GM19455 (cell line): ENCODE results near the gene INSR.
"Not testable (repeated sequence)": the region's sequence is repeated elsewhere in the genome, so short reads cannot be mapped to it uniquely, and the experiment has no call there.

Source experiments
- ATAC-seq: cut with Tn5 transposase; IDR thresholded peaks from one replicate; pipeline ENCODE4 v1.9.1; 2021; ENCODE audit not compliant: unreplicated experiment

Gene INSR

GRCh38 chr19:7147119-7147675 lies 147.0 kb downstream of the INSR start:
- not testable (repeated sequence) for ATAC-seq

GRCh38 chr19:7146086-7146485 lies 148.1 kb downstream of the INSR start:
- not testable (repeated sequence) for ATAC-seq

GRCh38 chr19:7145494-7145893 lies 148.7 kb downstream of the INSR start:
- no peak for ATAC-seq

- ATAC-seq, result no peak
These were observed 151.4 kb downstream of the INSR start for GRCh38 chr19:7142771-7143170.

- ATAC-seq, result no peak
These were observed 154.1 kb downstream of the INSR start for GRCh38 chr19:7140137-7140536.

GRCh38 chr19:7139095-7139494 lies 155.1 kb downstream of the INSR start:
- ATAC-seq, result no peak

- ATAC-seq, result no peak
These were observed 155.8 kb downstream of the INSR start for GRCh38 chr19:7138402-7138801.

- no peak for ATAC-seq
These were observed 157.1 kb downstream of the INSR start for GRCh38 chr19:7137120-7137519.

- ATAC-seq, result no peak
These were observed 162.2 kb downstream of the INSR start for GRCh38 chr19:7132054-7132453.

GRCh38 chr19:7130043-7130442 lies 164.2 kb downstream of the INSR start:
- ATAC-seq, result no peak

GRCh38 chr19:7126132-7126531 lies 168.1 kb downstream of the INSR start:
- ATAC-seq, result no peak

GRCh38 chr19:7125221-7125620 lies 169.0 kb downstream of the INSR start:
- no peak for ATAC-seq

- ATAC-seq, result no peak
These were observed 169.4 kb downstream of the INSR start for GRCh38 chr19:7124782-7125181.

- no peak for ATAC-seq
These were observed 171.5 kb downstream of the INSR start for GRCh38 chr19:7122701-7123100.

GRCh38 chr19:7120499-7120898 lies 173.7 kb downstream of the INSR start:
- ATAC-seq, result no peak

- ATAC-seq, result no peak
These were observed 174.6 kb downstream of the INSR start for GRCh38 chr19:7119582-7119981.

- ATAC-seq, result no peak
These were observed 177.0 kb downstream of the INSR start for GRCh38 chr19:7117248-7117647.

- no peak for ATAC-seq
These were observed 178.5 kb downstream of the INSR start for GRCh38 chr19:7115721-7116120.

GRCh38 chr19:7113233-7113632 lies 181.0 kb downstream of the INSR start:
- ATAC-seq, result no peak

- no peak for ATAC-seq
These were observed 181.5 kb downstream of the INSR start for GRCh38 chr19:7112675-7113074.

GRCh38 chr19:7109678-7110289 lies 184.4 kb downstream of the INSR start:
- ATAC-seq, result no peak

- ATAC-seq, result no peak
These were observed 187.2 kb downstream of the INSR start for GRCh38 chr19:7106711-7107657.
